ENCODE results near the gene CPEB4.

GRCh38 chr5:173945160-173945559 lies 57.0 kb downstream of the CPEB4 start:
- no peak for TF ChIP-seq EZH2phosphoT487 (IDR thresholded peaks at IDR 0.05; ENCODE audit: insufficient read depth, low read depth)
- TF ChIP-seq EZH2 (IDR thresholded peaks at IDR 0.05; ENCODE audit: insufficient read depth, poor library complexity, severe bottlenecking): no peak

Measured in GM23248 (cell line).